ENCODE measurements around the gene BLTP3B.

GRCh38 chr12:100138803-100139098 is 3.9 kb downstream of the BLTP3B start:
- no peak for TF ChIP-seq POLR2AphosphoS5 (IDR thresholded peaks at IDR 0.05; ENCODE audit: borderline replicate concordance, low read depth, low read length)
- no peak for TF ChIP-seq EZH2 (IDR thresholded peaks at IDR 0.05)

Data from SK-N-MC (cell line).